ELF-1 (cell line): Measurements from ENCODE around the gene REPIN1.
"Not testable (repeated sequence)": the region's sequence is repeated elsewhere in the genome, so short reads cannot be mapped to it uniquely, and the experiment has no call there.

Experiments used
- DNase-seq: peaks from one replicate; pipeline ENCODE4 v3.0.0-alpha.2; 2016; ENCODE audit warnings: low read depth, low spot score

REPIN1 gene

GRCh38 chr7:150375662-150376521, 7.3 kb downstream of the REPIN1 start:
- DNase-seq, result no peak

- no peak for DNase-seq
Observed at GRCh38 chr7:150376560-150376959, 7.9 kb downstream of the REPIN1 start.

DNA sequence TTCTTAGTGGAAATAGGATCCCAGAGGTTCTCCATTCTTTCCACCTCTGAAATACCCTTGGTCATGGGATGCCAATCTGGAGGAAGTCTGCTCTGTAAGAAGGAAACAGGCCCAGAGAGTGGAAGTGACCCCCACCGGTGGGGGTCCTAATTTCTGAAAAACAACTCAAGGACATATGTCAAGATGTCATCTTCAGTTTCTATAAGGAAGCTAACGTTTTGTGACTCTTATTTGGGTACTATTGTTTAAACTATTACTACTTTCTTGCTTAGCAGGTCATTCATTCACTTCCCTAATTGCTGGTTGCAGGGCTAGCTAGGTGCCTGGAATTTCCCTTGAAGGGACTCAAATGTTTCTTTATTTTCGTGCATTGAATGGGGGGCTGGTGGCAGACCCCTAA, 8.6 kb downstream of the REPIN1 start:
- DNase-seq, result no peak

DNA sequence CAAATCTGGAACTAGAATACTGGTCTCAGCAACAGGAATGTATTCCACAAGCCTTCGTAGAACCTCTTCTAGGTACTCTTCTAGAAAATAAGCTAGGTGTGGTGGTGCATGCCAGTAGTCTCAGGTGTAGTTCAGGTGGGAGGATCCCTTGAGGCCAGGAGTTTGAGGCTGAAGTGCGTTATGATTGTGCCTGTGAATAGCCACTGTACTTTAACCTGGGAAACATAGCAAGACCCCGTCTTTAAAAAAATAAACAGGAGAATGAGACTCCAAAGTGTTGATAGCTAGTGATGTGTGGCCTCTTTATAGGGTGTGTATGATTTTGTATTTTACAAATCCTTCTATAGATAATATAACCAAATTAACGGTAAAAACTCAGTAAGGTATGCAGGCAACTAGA, 9.0 kb downstream of the REPIN1 start:
- no peak for DNase-seq

DNA sequence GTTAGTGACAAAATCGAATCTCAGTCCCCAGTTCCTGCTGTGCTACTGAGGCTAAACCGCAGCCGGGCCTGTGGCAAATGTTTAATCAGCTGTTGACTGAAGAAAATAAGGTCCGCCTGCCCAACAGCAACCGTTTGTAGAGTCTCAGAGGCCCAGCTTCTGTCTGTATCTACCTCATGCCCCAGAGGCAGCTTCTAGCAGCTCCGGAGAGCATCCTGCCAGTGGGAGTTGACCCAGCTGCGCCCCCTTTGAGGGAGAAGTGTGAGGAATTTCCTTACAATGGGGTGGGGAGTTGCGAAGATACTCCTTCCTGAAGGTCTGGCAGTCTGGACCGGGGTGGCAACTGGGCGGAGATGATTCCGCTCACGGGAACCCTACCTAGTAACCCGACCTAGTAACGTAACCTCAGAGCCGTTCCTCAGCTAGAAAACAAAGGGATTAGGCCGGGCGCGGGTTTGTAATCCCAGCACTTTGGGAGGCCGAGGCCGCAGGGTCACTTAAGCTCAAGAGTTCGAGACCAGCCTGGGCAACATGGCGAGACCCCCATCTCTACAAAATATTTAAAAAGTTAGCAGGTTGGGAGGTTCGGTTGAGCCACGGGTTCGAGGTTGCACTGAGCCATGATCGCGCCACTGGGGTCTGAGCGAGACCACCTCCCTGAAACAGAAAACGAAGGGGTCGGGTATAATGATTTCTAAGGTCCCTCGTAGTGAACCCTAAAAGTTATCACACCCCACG, 9.7 kb downstream of the REPIN1 start:
- DNase-seq, result peak; percentile 97

GRCh38 chr7:150378853-150379440, 10.3 kb downstream of the REPIN1 start, which contains the start of gene ZNF775:
Gene ZNF775, plus strand, starts transcription at chr7:150379330. Its CDS starts 9,141 bp downstream, at chr7:150388471.
- DNase-seq, result peak; percentile 98

- peak; percentile 37 for DNase-seq
Observed at GRCh38 chr7:150379441-150380379, 11.1 kb downstream of the REPIN1 start.

DNA sequence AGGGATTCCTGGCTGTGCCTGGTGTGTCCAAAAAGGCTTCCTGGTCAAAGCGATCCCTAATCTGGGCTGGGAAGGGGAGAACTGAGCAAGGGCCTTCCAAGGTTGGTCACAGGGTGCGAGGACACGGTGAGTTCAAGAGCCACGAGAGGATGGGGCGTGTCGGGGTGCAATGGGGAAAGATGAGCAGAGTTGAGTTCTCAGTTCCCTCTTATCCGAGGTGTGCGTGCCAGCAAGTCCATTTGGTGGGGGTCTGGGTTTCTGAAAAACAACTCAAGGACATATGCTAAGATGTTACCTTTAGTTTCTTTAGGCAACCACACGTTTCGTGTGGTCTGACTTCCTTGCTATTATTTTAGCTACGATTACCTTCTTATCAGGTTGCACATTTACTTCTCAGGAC, 11.8 kb downstream of the REPIN1 start:
- no peak for DNase-seq

GRCh38 chr7:150381096-150381495, 12.5 kb downstream of the REPIN1 start:
- DNase-seq, result no peak

DNA sequence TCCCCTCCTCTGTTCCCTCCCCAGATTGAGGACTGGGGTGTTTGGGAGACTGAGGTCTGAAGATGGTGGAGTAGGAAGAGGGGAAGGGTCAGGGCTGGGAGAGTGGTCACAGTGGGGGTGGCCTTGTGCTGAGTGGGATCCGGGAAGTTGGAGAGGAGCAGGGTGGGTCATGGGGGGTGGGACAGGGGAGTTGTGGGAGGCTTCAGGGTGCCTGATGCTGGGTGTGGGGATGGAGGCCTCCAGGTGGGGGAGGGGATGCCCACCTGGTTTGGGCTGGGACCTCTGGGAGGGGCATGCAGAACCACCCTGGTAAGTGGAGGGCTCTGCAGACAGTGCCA, 13.1 kb downstream of the REPIN1 start:
- DNase-seq, result no peak

- DNase-seq, result no peak
Observed at GRCh38 chr7:150382123-150382843, 13.7 kb downstream of the REPIN1 start.

GRCh38 chr7:150382844-150383225, 14.2 kb downstream of the REPIN1 start:
- DNase-seq, result no peak

- DNase-seq, result peak; percentile 97
Observed at GRCh38 chr7:150383710-150384397, 15.2 kb downstream of the REPIN1 start.

DNA sequence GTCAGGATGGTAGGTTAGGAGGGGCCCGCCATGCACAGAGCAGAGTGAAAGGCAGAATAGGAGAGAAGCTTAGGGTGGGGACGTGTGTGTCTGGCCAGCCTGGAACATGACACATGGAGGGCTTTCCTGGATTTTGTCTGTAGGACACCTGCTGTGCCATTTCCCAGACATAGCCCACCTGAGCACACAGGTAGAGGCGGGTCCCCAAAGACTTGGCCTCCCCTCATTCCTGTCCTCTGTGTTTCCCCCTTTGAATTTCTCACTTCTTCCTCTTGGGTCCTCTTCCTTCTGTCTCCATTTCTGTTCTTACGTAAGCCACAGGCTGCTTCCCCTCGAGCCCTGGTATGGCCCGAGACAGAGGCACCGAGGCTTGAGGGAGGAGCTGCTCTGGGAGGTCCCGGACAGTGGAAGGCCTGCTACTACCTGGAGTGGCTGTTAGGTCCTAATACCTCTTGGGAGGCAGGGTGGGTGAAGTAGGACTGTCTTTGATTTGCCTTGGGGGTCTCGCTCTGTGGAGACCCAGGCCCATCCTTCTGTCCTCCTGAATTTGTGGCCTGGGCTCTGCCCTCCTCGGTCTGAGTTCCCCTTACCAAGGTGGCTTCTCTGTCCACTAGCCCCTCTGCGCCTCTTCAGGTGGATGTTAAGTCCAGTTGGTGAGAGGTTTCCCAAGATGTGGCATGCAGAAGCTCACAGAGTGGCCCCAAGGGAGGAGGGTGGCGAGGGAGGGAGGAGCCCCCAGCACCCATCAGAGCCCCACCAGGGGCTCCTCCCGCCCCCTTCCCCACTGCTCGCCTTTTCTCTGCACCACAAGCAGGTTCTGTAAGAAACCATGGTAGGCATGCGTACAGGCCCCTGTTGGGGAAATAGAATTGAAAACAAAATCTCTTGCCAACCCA, 16.0 kb downstream of the REPIN1 start:
- DNase-seq, result no peak

DNA sequence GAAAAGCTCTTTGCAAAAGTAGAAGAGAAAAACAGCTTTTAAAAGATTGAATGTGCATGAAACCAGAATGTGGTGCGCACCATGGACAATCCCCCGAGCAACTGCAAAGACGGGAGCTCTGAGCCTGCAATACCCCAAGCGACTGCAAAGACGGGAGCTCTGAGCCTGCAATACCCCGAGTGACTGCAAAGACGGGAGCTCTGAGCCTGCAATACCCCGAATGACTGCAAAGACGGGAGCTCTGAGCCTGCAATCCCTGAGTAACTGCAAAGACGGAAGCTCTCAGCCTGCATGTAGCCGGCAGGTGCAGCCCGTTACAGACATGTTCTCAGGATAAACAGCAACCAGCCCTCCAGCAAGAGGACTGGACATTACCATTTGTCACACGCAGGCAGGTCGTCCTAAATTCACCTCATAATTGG, 16.7 kb downstream of the REPIN1 start:
- DNase-seq, result no peak

- not testable (repeated sequence) for DNase-seq
Observed at GRCh38 chr7:150385884-150386283, 17.3 kb downstream of the REPIN1 start.

GRCh38 chr7:150388306-150388705, 19.7 kb downstream of the REPIN1 start:
- DNase-seq, result no peak

- peak; percentile 60 for DNase-seq
Observed at GRCh38 chr7:150388709-150389531, 20.3 kb downstream of the REPIN1 start.
